Parathyroid adenoma (tissue), 2 donors: ENCODE measurements around the gene CNGA1.

Experiments
- H2AFZ ChIP-seq: fragments of 300-600 bp; sonication (generic); one replicate; pipeline ENCODE4 v1.7.0; 2017; ENCODE audit warnings: antibody characterized with exemption, mild to moderate bottlenecking
- H3K27ac ChIP-seq: fragments of 300-600 bp; sonication (generic); one replicate; pipeline ENCODE4 v1.7.0; 2017
- H3K27me3 ChIP-seq: fragments of 300-600 bp; sonication (generic); one replicate; pipeline ENCODE4 v1.7.0; 2017; ENCODE audit warnings: low read length; ENCODE audit not compliant: control insufficient read depth, insufficient read depth
- H3K36me3 ChIP-seq: fragments of 300-600 bp; sonication (generic); one replicate; pipeline ENCODE4 v1.7.0; 2017; ENCODE audit warnings: low read length; ENCODE audit not compliant: control insufficient read depth, insufficient read depth
- H3K4me1 ChIP-seq: fragments of 300-600 bp; sonication (generic); one replicate; pipeline ENCODE4 v1.7.0; 2017; ENCODE audit warnings: control low read depth
- H3K4me2 ChIP-seq: fragments of 300-600 bp; sonication (generic); one replicate; pipeline ENCODE4 v1.7.0; 2017; ENCODE audit warnings: low read length
- H3K4me3 ChIP-seq: fragments of 300-600 bp; sonication (generic); one replicate; pipeline ENCODE4 v1.7.0; 2017; ENCODE audit warnings: low read depth, low read length
- H3K79me2 ChIP-seq: fragments of 300-600 bp; sonication (generic); one replicate; pipeline ENCODE4 v1.7.0; 2017; ENCODE audit warnings: control low read depth
- H3K9ac ChIP-seq: fragments of 300-600 bp; sonication (generic); one replicate; pipeline ENCODE4 v1.7.0; 2017; ENCODE audit warnings: mild to moderate bottlenecking
- H3K9me3 ChIP-seq: fragments of 300-600 bp; sonication (generic); one replicate; pipeline ENCODE4 v1.7.0; 2017; ENCODE audit warnings: low read length; ENCODE audit not compliant: control insufficient read depth
- TF ChIP-seq, protein P1 (sequence below): fragments of 300-600 bp; sonication (generic); IDR thresholded peaks from one replicate; pipeline ENCODE4 v1.7.0; 2017; ENCODE audit warnings: antibody characterized with exemption, mild to moderate bottlenecking
- donor health status: primary hyperparathyroidism.

CNGA1 gene

GRCh38 chr4:48032721-48033120 is 16.2 kb upstream of the CNGA1 start:
- Histone ChIP-seq H3K4me2 (peak overlapping the region; percentile 11), H3K9ac (no peak overlapping the region)
- TF ChIP-seq, protein P1, sequence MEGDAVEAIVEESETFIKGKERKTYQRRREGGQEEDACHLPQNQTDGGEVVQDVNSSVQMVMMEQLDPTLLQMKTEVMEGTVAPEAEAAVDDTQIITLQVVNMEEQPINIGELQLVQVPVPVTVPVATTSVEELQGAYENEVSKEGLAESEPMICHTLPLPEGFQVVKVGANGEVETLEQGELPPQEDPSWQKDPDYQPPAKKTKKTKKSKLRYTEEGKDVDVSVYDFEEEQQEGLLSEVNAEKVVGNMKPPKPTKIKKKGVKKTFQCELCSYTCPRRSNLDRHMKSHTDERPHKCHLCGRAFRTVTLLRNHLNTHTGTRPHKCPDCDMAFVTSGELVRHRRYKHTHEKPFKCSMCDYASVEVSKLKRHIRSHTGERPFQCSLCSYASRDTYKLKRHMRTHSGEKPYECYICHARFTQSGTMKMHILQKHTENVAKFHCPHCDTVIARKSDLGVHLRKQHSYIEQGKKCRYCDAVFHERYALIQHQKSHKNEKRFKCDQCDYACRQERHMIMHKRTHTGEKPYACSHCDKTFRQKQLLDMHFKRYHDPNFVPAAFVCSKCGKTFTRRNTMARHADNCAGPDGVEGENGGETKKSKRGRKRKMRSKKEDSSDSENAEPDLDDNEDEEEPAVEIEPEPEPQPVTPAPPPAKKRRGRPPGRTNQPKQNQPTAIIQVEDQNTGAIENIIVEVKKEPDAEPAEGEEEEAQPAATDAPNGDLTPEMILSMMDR, result no peak

DNA sequence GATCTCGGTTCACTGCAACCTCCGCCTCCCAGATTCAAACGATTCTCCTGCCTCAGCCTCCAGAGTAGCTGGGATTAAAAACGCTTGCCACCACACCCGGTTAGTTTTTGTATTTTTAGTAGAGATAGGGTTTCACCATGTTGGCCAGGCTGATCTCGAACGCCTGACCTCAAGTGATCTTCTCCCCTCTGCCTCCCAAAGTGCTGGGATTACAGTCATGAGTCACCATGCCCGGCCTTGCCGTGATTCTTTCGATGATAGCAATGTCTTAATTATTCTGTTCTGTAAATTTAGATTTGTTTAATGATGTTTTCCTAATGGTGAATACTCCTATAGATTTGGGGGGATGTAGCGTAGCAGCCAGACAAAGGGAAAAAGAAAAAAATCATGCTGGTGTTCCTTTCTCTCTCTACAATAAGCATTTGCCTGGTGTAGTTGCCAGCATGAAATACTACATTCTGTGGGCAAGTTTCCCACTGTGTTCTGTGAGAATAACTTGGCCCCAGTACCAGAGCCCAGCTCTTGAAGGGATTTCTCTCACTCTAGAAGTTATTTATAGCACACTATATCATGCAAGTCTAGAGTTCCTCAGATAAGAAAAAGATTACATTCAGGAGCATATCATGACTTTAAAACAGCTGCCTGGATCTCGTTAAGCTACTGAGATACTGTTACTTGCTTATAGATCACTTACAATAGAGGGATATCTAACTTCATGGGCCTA is 15.5 kb upstream of the CNGA1 start:
- Histone ChIP-seq H3K36me3 (no peaks in the 10 kb centered on the region), H3K4me1 (no peaks in the 10 kb centered on the region), H3K27ac (no peak overlapping the region), H3K9me3 (no peaks in the 10 kb centered on the region), H3K9ac (no peak overlapping the region), H3K4me2 (no peak overlapping the region), H3K27me3 (no peaks in the 10 kb centered on the region), H2AFZ (peak overlapping the region; percentile 17), H3K4me3 (no peak overlapping the region), H3K79me2 (no peaks in the 10 kb centered on the region)
- TF ChIP-seq, protein P1, result no peak

More at GRCh38 chr4:48032721-48033120, 16.2 kb upstream of the CNGA1 start:
- Histone ChIP-seq H3K27me3 (no peaks in the 10 kb centered on the region), H3K4me3 (no peak overlapping the region), H3K9me3 (no peaks in the 10 kb centered on the region), H3K79me2 (no peaks in the 10 kb centered on the region), H3K36me3 (no peaks in the 10 kb centered on the region), H3K27ac (no peak overlapping the region), H2AFZ (no peak overlapping the region), H3K4me1 (no peaks in the 10 kb centered on the region)

GRCh38 chr4:48030470-48030869 is 14.0 kb upstream of the CNGA1 start:
- Histone ChIP-seq H3K4me2 (no peak overlapping the region), H3K27me3 (no peaks in the 10 kb centered on the region), H3K4me3 (no peak overlapping the region), H3K79me2 (no peaks in the 10 kb centered on the region), H3K36me3 (no peaks in the 10 kb centered on the region), H2AFZ (no peak overlapping the region), H3K27ac (no peak overlapping the region), H3K4me1 (no peaks in the 10 kb centered on the region), H3K9ac (no peak overlapping the region), H3K9me3 (no peaks in the 10 kb centered on the region)
- TF ChIP-seq, protein P1, result no peak

DNA sequence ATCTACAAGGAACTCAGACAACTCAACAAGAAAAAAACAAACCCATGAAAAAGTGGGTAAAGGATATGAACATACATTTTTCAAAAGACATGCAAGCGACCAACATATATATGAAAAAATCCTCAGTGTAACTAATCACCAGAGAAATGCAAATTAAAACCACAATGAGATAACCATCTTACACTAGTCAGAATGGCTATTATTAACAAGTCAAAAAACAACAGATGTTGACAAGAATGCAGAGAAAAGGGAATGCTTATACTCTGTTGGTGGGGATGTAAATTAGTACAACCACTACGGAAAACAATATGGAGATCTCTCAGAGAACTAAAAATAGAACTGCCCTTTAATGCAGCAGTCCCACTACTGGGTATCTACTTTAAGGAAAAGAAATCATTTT is 12.2 kb upstream of the CNGA1 start:
- Histone ChIP-seq H3K27me3 (no peaks in the 10 kb centered on the region), H3K9me3 (no peaks in the 10 kb centered on the region), H3K27ac (no peak overlapping the region), H3K79me2 (no peaks in the 10 kb centered on the region), H3K36me3 (no peaks in the 10 kb centered on the region), H3K4me2 (no peak overlapping the region), H3K9ac (no peak overlapping the region), H2AFZ (no peak overlapping the region), H3K4me3 (no peak overlapping the region), H3K4me1 (no peaks in the 10 kb centered on the region)
- TF ChIP-seq, protein P1, result no peak

- no peaks in the 10 kb centered on the region for H3K9me3 ChIP-seq
- H3K27ac ChIP-seq, result no peak overlapping the region
- TF ChIP-seq, protein P1, result no peak
- no peak overlapping the region for H3K4me2 ChIP-seq
- no peak overlapping the region for H3K4me3 ChIP-seq
- H3K27me3 ChIP-seq, result no peaks in the 10 kb centered on the region
- no peaks in the 10 kb centered on the region for H3K79me2 ChIP-seq
- no peak overlapping the region for H3K9ac ChIP-seq
- no peaks in the 10 kb centered on the region for H3K4me1 ChIP-seq
- no peak overlapping the region for H2AFZ ChIP-seq
- H3K36me3 ChIP-seq, result no peaks in the 10 kb centered on the region
Measured at GRCh38 chr4:48027653-48028052, 11.2 kb upstream of the CNGA1 start.
